Kidney (tissue), 14 donors: ENCODE data around the gene TMEM242. TPM values are rescaled to one million over a fixed set of nuclear protein-coding genes. Genes with fewer than 3 reads are reported as not detected.

ENCODE experiments used
- DNase-seq, 5 donors: peaks; one replicate each; pipeline ENCODE4 v3.0.0-alpha.2; 2013 to 2020
- FAIRE-seq: peaks from 2 replicates; lab custom pipeline; 2012; peaks lifted over from hg19 to GRCh38; lab: Jason Lieb, UNC
- H3K27ac ChIP-seq, 2 donors: one replicate each; pipeline ENCODE4 v1.7.0; 2013; ENCODE audit warnings: low read depth in 2 of 2, low read length in 2 of 2, inconsistent platforms in 1 of 2
- H3K27me3 ChIP-seq: one replicate; pipeline ENCODE4 v1.7.1; 2013; ENCODE audit warnings: low read length, inconsistent platforms; ENCODE audit not compliant: control insufficient read depth, insufficient read depth
- H3K36me3 ChIP-seq, 3 donors: one replicate each; pipeline versions ENCODE4 v1.7.0 to v1.7.1; 2013; ENCODE audit warnings: low read length in 3 of 3, control low read depth in 1 of 3, inconsistent platforms in 1 of 3; ENCODE audit not compliant: insufficient read depth in 3 of 3, control insufficient read depth in 2 of 3
- H3K4me1 ChIP-seq, 3 donors: one replicate each; pipeline versions ENCODE4 v1.7.0 to v1.7.1; 2013; ENCODE audit warnings: low read length in 3 of 3, inconsistent platforms in 1 of 3, low read depth in 1 of 3; ENCODE audit not compliant: control insufficient read depth in 2 of 3, insufficient read depth in 2 of 3
- H3K4me3 ChIP-seq, 3 donors: one replicate each; pipeline versions ENCODE4 v1.7.0 to v1.8.1; 2013; ENCODE audit warnings: low read length in 3 of 3, control low read depth in 1 of 3, inconsistent platforms in 1 of 3
- H3K9ac ChIP-seq, 3 donors: one replicate each; pipeline versions ENCODE4 v1.7.0 to v1.7.1; 2013; ENCODE audit warnings: low read length in 3 of 3, control low read depth in 1 of 3, inconsistent platforms in 1 of 3
- H3K9me3 ChIP-seq, 3 donors: one replicate each; pipeline versions ENCODE4 v1.7.0 to v1.7.1; 2013; ENCODE audit warnings: low read length in 3 of 3, control low read depth in 1 of 3, inconsistent platforms in 1 of 3; ENCODE audit not compliant: control insufficient read depth in 2 of 3, insufficient read depth in 1 of 3
- intact Hi-C: fragments of 100-400 bp; cut with DNase I; formaldehyde crosslinking; loops from one replicate; pipeline ENCODE4 v1.11.1; 2022
- polyA plus RNA-seq: library from polyadenylated mRNA; stranded (reverse); fragments of 350-450 nt; fragmentation: Illumina TruSeq; extraction: RNeasy Lipid Tissue Mini Kit (QIAGEN cat#74804); gene quantifications from one replicate; pipeline ENCODE4 v1.2.3, GENCODE V29; 2014; ENCODE audit warnings: low read depth, low replicate concordance; ENCODE audit not compliant: insufficient read depth
- total RNA-seq: library from RNA; stranded (reverse); fragmentation: NEBNext Ultra II Directional; extraction: Animal tissue kit (Norgen Biotek cat#: 25700); gene quantifications from one replicate; pipeline ENCODE4 v1.2.1, GENCODE V29; 2021
- TF ChIP-seq, protein P1 (sequence below): IDR thresholded peaks from 3 replicates; pipeline ENCODE4 v1.5.1; 2012; ENCODE audit warnings: mild to moderate bottlenecking, moderate library complexity, borderline replicate concordance; ENCODE audit not compliant: insufficient read depth; ENCODE audit errors: extremely low read depth
- donor health status: control.
- donor health status: control.
- donor health status: control.
- donor health status: control.
- donor health status: control.
- donor health status: DM: yes; HTN: yes; CAD: no.
- donor health status: Normal renal cell carcinoma (clear cell type).

The TMEM242 gene
- total and polyA plus RNA-seq, 2 donors from 2014 or later = 14.2 to 14.3 TPM

DNA sequence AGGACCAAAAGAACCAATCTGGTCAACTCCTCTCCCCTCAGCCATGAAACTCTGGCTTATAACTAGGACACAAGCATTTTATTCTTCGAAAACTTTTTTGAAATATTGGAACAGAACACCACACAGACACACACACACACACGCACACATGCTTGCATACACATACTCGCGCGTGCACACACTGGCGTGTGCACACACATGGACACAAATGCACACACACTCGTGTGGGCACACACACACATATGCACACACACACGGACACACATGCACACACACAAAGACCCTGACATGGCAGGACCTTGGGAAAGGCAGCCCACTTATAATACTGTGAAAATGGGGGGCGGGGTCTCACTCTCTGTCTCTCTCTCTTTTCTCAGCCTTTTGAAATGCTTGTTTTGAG, 63.9 kb downstream of the TMEM242 start:
- H3K36me3 ChIP-seq = no peaks in the 10 kb centered on the region
- H3K4me1 ChIP-seq = no peaks in the 10 kb centered on the region
- no peak overlapping the region for H3K27ac ChIP-seq
- H3K27me3 ChIP-seq = no peaks in the 10 kb centered on the region
- intact Hi-C loops = no loop called here
- TF ChIP-seq, protein P1, sequence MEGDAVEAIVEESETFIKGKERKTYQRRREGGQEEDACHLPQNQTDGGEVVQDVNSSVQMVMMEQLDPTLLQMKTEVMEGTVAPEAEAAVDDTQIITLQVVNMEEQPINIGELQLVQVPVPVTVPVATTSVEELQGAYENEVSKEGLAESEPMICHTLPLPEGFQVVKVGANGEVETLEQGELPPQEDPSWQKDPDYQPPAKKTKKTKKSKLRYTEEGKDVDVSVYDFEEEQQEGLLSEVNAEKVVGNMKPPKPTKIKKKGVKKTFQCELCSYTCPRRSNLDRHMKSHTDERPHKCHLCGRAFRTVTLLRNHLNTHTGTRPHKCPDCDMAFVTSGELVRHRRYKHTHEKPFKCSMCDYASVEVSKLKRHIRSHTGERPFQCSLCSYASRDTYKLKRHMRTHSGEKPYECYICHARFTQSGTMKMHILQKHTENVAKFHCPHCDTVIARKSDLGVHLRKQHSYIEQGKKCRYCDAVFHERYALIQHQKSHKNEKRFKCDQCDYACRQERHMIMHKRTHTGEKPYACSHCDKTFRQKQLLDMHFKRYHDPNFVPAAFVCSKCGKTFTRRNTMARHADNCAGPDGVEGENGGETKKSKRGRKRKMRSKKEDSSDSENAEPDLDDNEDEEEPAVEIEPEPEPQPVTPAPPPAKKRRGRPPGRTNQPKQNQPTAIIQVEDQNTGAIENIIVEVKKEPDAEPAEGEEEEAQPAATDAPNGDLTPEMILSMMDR = no peak
- no peaks in the 10 kb centered on the region for H3K9me3 ChIP-seq
- FAIRE-seq (no peak), DNase-seq (no peak)
- no peak overlapping the region for H3K9ac ChIP-seq
- no peak overlapping the region for H3K4me3 ChIP-seq

GRCh38 chr6:157258878-157259277, 64.4 kb downstream of the TMEM242 start:
- no peak overlapping the region for H3K9ac ChIP-seq
- peaks cover 0 to 2% (median 0%) of the 10 kb centered on the region in 3 donors for H3K4me1 ChIP-seq
- H3K9me3 ChIP-seq = no peaks in the 10 kb centered on the region
- H3K36me3 ChIP-seq = no peaks in the 10 kb centered on the region
- no peaks in the 10 kb centered on the region for H3K27me3 ChIP-seq
- TF ChIP-seq, protein P1 = no peak
- no peak overlapping the region for H3K4me3 ChIP-seq
- no peak for DNase-seq
- intact Hi-C loops = no loop called here
- no peak for FAIRE-seq
- H3K27ac ChIP-seq = no peak overlapping the region

DNA sequence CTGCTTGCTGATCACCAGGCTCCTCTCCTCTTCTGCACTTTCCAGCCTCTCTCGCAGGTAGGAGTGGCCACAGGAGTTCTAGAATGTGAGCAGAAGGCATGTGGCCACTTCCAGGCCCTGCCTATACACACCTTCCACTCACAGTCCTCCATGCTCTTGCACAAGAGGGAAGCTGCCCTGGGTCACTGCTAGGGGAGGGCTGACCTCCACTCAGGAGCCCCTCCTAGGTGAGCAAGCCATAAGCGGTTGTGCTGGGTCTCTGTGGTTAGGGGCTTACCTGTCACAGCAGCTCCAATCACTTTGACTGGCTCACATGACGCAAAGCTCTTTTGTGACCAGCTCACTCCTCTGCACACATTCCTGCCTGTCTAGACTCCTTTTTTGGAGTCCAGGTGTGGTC, 68.2 kb downstream of the TMEM242 start:
- intact Hi-C loops = no loop called here
- H3K4me3 ChIP-seq = no peak overlapping the region
- H3K36me3 ChIP-seq = no peaks in the 10 kb centered on the region
- H3K9me3 ChIP-seq = no peaks in the 10 kb centered on the region
- peaks cover 0 to 3% (median 0%) of the 10 kb centered on the region in 3 donors for H3K4me1 ChIP-seq
- no peak overlapping the region for H3K27ac ChIP-seq
- no peak overlapping the region for H3K9ac ChIP-seq
- no peak for DNase-seq
- no peak for FAIRE-seq
- TF ChIP-seq, protein P1 = no peak
- no peaks in the 10 kb centered on the region for H3K27me3 ChIP-seq

GRCh38 chr6:157254538-157254937, 68.8 kb downstream of the TMEM242 start:
- DNase-seq = no peak
- Histone ChIP-seq H3K27me3 (no peaks in the 10 kb centered on the region), H3K9ac (no peak overlapping the region), H3K4me1 (peaks cover 0 to 3% (median 0%) of the 10 kb centered on the region in 3 donors), H3K27ac (no peak overlapping the region), H3K9me3 (no peaks in the 10 kb centered on the region), H3K4me3 (no peak overlapping the region), H3K36me3 (no peaks in the 10 kb centered on the region)
- TF ChIP-seq, protein P1 = no peak
- intact Hi-C loops = no loop called here
- no peak for FAIRE-seq
